HepG2 (cell line): ENCODE measurements around the gene SUZ12. TPM values are rescaled to one million over a fixed set of nuclear protein-coding genes. Genes with fewer than 3 reads are reported as not detected.
A peak's percentile ranks its signal among the peaks of the same experiment; 100 is the strongest.
"Not testable (repeated sequence)": the region's sequence is repeated elsewhere in the genome, so short reads cannot be mapped to it uniquely, and the experiment has no call there.

ENCODE experiments used
- ATAC-seq: fragments of 200-7000 bp; cut with Tn5 transposase; 3 replicates; pipeline ENCODE4 v1.9.1; 2020; ENCODE audit warnings: mild to moderate bottlenecking, moderate library complexity
- BruUV-seq: library from RNA; stranded (reverse); fragments of 400-500 nt; replicated peaks from 2 replicates; lab custom pipeline; 2021; lab: Mats Ljungman, UMichigan
- CTCF ChIA-PET: fragments of 300-600 bp; formaldehyde crosslinking; extraction: SDS; loops from one replicate; lab custom pipeline; 2021; ENCODE audit warnings: low total read pairs, inconsistent platforms, low intra/inter-chr PET ratio; lab: Yijun Ruan, JAX
- POLR2A ChIA-PET: fragments of 350-600 bp; sonication (Branson Sonifier 250); formaldehyde crosslinking; loops from one replicate; lab custom pipeline; 2020; ENCODE audit warnings: antibody characterized with exemption, inconsistent platforms; lab: Yijun Ruan, JAX
- DNase-seq: peaks from one replicate; pipeline ENCODE4 v3.0.0-alpha.2; 2015; ENCODE audit warnings: low spot score
- FAIRE-seq: peaks from 3 replicates; lab custom pipeline; 2011; peaks lifted over from hg19 to GRCh38; lab: Jason Lieb, UNC
- H2AFZ ChIP-seq: one replicate; pipeline ENCODE4 v1.6.1; 2011; ENCODE audit warnings: low read length, inconsistent platforms
- H3K27ac ChIP-seq: fragments of 300-600 bp; 3 replicates; pipeline ENCODE4 v1.8.0; 2011; ENCODE audit warnings: mixed run types, mild to moderate bottlenecking, mixed read lengths, low read length, inconsistent platforms; ENCODE audit not compliant: insufficient read depth; ENCODE audit errors: extremely low read length
- H3K27me3 ChIP-seq, 2 experiments: fragments of 200-600 bp in 1 of 2; 2 replicates in 1 of 2; 3 replicates in 1 of 2; pipeline versions ENCODE4 v1.6.0 to v1.8.0; 2011; ENCODE audit warnings: low read length in 2 of 2, mild to moderate bottlenecking in 2 of 2, moderate library complexity in 2 of 2, inconsistent platforms in 1 of 2; ENCODE audit not compliant: insufficient read depth in 2 of 2, control insufficient read depth in 1 of 2
- H3K36me3 ChIP-seq, 2 experiments: fragments of 200-600 bp in 1 of 2; replicated peaks in 1 of 2; 2 replicates in 1 of 2; 3 replicates in 1 of 2; pipeline versions ENCODE4 v1.5.1 to v1.8.0; 2011; ENCODE audit warnings: low read length in 2 of 2, inconsistent platforms in 1 of 2; ENCODE audit not compliant: insufficient read depth in 2 of 2, control insufficient read depth in 1 of 2
- H3K4me1 ChIP-seq: 2 replicates; pipeline ENCODE4 v1.5.1; 2012; ENCODE audit warnings: low read length, inconsistent platforms; ENCODE audit not compliant: insufficient read depth
- H3K4me2 ChIP-seq: 2 replicates; pipeline ENCODE4 v1.6.0; 2011; ENCODE audit warnings: low read depth, low read length, inconsistent platforms
- H3K4me3 ChIP-seq, 3 experiments: fragments of 200-600 bp in 1 of 3; sonication (generic), shearing (Covaris generic) in 1 of 3; replicated peaks in 1 of 3; 2 replicates each; pipeline ENCODE4 v1.5.1; 2011 to 2016; ENCODE audit warnings: low read length in 3 of 3, inconsistent platforms in 2 of 3, low read depth in 2 of 3, mild to moderate bottlenecking in 2 of 3, control low read depth in 1 of 3, mixed read lengths in 1 of 3; ENCODE audit not compliant: insufficient read depth in 1 of 3
- H3K79me2 ChIP-seq: one replicate; pipeline ENCODE4 v1.6.1; 2011; ENCODE audit warnings: low read length, inconsistent platforms; ENCODE audit not compliant: insufficient read depth
- H3K9ac ChIP-seq: 2 replicates; pipeline ENCODE4 v1.6.0; 2011; ENCODE audit warnings: mild to moderate bottlenecking, low read depth, low read length, inconsistent platforms; ENCODE audit not compliant: insufficient read depth
- H3K9me3 ChIP-seq: 2 replicates; pipeline ENCODE4 v1.5.1; 2012; ENCODE audit warnings: mild to moderate bottlenecking, low read length
- H4K20me1 ChIP-seq: 2 replicates; pipeline ENCODE4 v1.6.0; 2011; ENCODE audit warnings: inconsistent platforms, mild to moderate bottlenecking, low read length, moderate library complexity; ENCODE audit not compliant: insufficient read depth
- CEBPB ChIP-seq: IDR thresholded peaks from 2 replicates; pipeline ENCODE4 v1.6.1; 2011; ENCODE audit warnings: low read depth, low read length, improper control_type of control experiment, borderline replicate concordance
- CEBPG ChIP-seq: IDR thresholded peaks from 2 replicates; pipeline ENCODE4 v1.6.1; 2016
- CENPT ChIP-seq: sonication (generic); formaldehyde crosslinking; IDR thresholded peaks from 2 replicates; pipeline ENCODE4 v1.8.0; 2022; ENCODE audit warnings: low read depth, mild to moderate bottlenecking, moderate library complexity, missing genetic modification reagents
- HOXA3 ChIP-seq: sonication (generic); formaldehyde crosslinking; IDR thresholded peaks from 2 replicates; pipeline ENCODE4 v1.5.0; 2020; ENCODE audit warnings: missing genetic modification reagents
- ZNF121 ChIP-seq: sonication (generic); formaldehyde crosslinking; IDR thresholded peaks from 2 replicates; pipeline ENCODE4 v1.5.0; 2020; ENCODE audit warnings: mild to moderate bottlenecking, missing genetic modification reagents
- WGBS: methylation state at CpG from one replicate; pipeline ENCODE4 v1.1.6; 2017; ENCODE audit warnings: low lambda C conversion rate; 5-methylcytosine and 5-hydroxymethylcytosine counted together
- in situ Hi-C: cut with HindIII; loops from 2 replicates; pipeline ENCODE4 v1.10.0; 2017; ENCODE audit warnings: low pct_unique_long_range_greater_than_20kb; ENCODE audit not compliant: extremely low pct_ligation_motif_present
- intact Hi-C: fragments of 100-400 bp; cut with micrococcal nuclease; formaldehyde crosslinking; loops from one replicate; pipeline ENCODE4 v1.10.0; 2022; ENCODE audit not compliant: unreplicated experiment
- polyA plus RNA-seq, 8 experiments: library from polyadenylated mRNA; depleted of rRNA in 3 of 8; stranded (reverse) in 7 of 8; unstranded in 1 of 8; fragments of >200 nt; fragmentation: Illumina TruSeq in 4 of 8; extraction: Trizol in 4 of 8; gene quantifications; 2 replicates each; pipeline versions ENCODE4 v1.2.1 to v1.2.3, GENCODE V29; 2011 to 2016; ENCODE audit warnings: low read depth in 4 of 8, missing spikeins in 1 of 8, mixed read lengths in 1 of 8; ENCODE audit not compliant: insufficient read depth in 1 of 8
- total RNA-seq, 5 experiments: library from RNA; depleted of rRNA; stranded (reverse); fragments of >200 nt; fragmentation: Illumina TruSeq; extraction: Trizol; gene quantifications; 2 replicates each; pipeline ENCODE4 v1.2.3, GENCODE V29; 2016; ENCODE audit warnings: low read depth in 1 of 5
- TF ChIP-seq, protein P1 (sequence below), 2 experiments: fragments of 450-650 bp in 1 of 2; sonication (generic) in 1 of 2; formaldehyde crosslinking; IDR thresholded peaks; 2 replicates each; pipeline versions ENCODE4 v1.5.0 to v1.8.0; 2020 to 2022; ENCODE audit warnings: mild to moderate bottlenecking in 1 of 2, missing genetic modification reagents in 1 of 2

The SUZ12 gene
- total and polyA plus RNA-seq, 2 of the 13 experiments (the other 11 are each of a cell fraction or from before 2014, with no cell fraction given), result 11.7 to 15.6 TPM

DNA sequence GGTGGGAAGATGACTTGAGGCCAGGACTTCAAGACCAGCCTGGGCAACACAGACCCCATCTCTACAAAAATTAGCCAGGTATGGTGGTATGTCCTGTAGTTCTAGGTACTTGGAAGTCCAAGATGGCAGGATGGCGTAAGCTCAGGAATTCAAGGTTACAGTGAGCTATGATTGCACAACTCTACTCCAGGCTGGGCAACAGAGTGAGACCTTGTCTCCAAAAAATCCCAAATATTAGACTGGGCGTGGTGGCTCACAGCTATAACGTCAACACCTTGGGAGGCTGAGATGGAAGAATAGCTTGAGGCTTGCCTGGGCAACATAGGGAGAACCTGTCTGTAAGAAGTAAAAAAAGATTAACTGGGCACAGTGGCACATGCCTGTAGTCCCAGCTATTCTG, 30.8 kb downstream of the SUZ12 start:
- Histone ChIP-seq H3K27me3 (no peaks in the 10 kb centered on the region), H3K9ac (no peak overlapping the region), H3K4me2 (no peak overlapping the region), H3K36me3 (peaks cover 1 to 16% of the 10 kb centered on the region in 2 experiments; a peak in 4 of 5 replicates), H4K20me1 (no peaks in the 10 kb centered on the region), H3K9me3 (no peaks in the 10 kb centered on the region), H2AFZ (no peak overlapping the region), H3K4me1 (0 out of 2 replicates have a peak, but pooled peaks cover 8% of the 10 kb centered on the region), H3K79me2 (no peaks in the 10 kb centered on the region), H3K4me3 (no peak overlapping the region), H3K27ac (no peak overlapping the region)
- no TSS peak for BruUV-seq
- CTCF ChIA-PET, result no interaction called here
- intact Hi-C loops (no loop called here), in situ Hi-C loops (loop anchor here (25.0 kb wide), 1 partner anchor 105 kb away; the partner anchor contains the start of gene COPRS)
- 89% methylated on average over 3 of the region's 3 CpGs for WGBS
- POLR2A ChIA-PET, result no interaction called here
- no peak for ATAC-seq
- no peak for DNase-seq
- no peak for FAIRE-seq
- TF ChIP-seq ZNF121 (CRISPR knock-in tag) (peak; percentile 79), CEBPG (CRISPR knock-in tag) (peak; percentile 63; the same call in 1 of the 2 replicates), CENPT (no peak), HOXA3 (CRISPR knock-in tag) (0 out of 2 replicates have a peak, but pooled peaks have one; percentile 30), CEBPB (peak; percentile 71; the same call in 1 of the 2 replicates)
- TF ChIP-seq, protein P1, sequence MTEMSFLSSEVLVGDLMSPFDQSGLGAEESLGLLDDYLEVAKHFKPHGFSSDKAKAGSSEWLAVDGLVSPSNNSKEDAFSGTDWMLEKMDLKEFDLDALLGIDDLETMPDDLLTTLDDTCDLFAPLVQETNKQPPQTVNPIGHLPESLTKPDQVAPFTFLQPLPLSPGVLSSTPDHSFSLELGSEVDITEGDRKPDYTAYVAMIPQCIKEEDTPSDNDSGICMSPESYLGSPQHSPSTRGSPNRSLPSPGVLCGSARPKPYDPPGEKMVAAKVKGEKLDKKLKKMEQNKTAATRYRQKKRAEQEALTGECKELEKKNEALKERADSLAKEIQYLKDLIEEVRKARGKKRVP (CRISPR knock-in tag; IDR thresholded peaks at IDR 0.05), result no peak

DNA sequence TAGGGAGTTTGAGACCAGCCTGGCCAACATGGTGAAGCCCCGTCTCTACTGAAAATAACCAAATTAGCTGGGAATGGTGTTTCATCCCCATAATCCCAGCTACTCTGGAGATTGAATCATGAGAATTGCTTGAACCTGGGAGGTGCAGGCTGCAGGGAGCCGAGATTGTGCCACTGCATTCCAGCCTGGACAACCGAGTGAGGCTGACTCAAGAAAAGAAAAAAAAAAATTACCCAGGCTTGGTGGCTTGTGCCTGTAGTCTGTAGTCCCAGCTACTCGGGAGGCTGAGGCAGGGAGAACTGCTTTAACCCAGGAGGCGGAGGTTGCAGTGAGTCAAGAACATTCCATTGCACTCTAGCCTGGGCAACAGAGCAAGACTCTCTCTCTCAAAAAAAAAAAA, 33.6 kb downstream of the SUZ12 start:
- H4K20me1 ChIP-seq, intact Hi-C loops, H3K4me1 ChIP-seq, FAIRE-seq, H3K27ac ChIP-seq, CTCF ChIA-PET, POLR2A ChIA-PET, H2AFZ ChIP-seq, H3K79me2 ChIP-seq, H3K27me3 ChIP-seq, BruUV-seq, H3K9ac ChIP-seq, H3K36me3 ChIP-seq, H3K9me3 ChIP-seq, ATAC-seq, DNase-seq, H3K4me3 ChIP-seq, H3K4me2 ChIP-seq: not testable (repeated sequence)
- 88% methylated on average over 4 of the region's 5 CpGs for WGBS
- in situ Hi-C loops, result loop anchor here (25.0 kb wide), 1 partner anchor 108 kb away; the partner anchor contains the start of gene COPRS

DNA sequence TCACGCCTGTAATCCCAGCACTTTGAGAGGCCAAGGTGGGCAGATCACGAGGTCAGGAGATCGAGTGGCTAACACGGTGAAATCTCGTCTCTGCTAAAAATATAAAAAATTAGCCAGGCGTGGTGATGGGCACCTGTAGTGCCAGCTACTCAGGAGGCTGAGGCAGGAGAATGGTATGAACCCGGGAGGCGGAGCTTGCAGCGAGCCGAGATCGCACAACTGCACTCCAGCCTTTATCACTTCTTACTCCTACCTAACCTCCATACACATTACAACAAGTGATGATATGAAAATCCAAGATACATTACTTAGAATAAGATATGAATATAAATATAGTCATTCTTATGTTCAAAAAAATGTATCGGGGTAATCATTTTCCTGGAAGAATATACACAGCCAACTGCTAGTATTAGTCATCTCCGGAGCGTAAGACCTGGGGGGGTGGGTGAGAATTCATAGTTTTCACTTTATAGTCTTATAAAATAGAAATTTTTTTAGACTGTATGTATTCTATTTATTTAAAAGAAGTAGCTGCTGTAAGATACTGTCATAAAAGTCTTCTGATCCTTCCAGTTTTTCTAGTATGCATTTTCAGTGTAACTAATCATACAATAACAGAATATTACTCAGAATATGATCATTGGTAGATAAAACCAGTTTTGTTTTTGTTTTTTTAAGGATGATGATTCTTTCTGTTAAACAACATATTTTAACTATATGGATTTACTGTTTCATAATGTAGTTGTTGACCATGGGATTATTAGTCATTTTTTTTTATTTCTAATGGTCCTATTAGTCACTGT, 37.7 kb downstream of the SUZ12 start:
- intact Hi-C loops, FAIRE-seq, BruUV-seq, H3K27ac ChIP-seq, H4K20me1 ChIP-seq, H3K27me3 ChIP-seq, H3K4me3 ChIP-seq, ATAC-seq, CTCF ChIA-PET, H3K9ac ChIP-seq, H3K4me1 ChIP-seq, H3K9me3 ChIP-seq, DNase-seq, H3K4me2 ChIP-seq, POLR2A ChIA-PET, H3K79me2 ChIP-seq, H2AFZ ChIP-seq: not testable (repeated sequence)
- WGBS, result 98% methylated on average over 14 of the region's 14 CpGs
- in situ Hi-C loops, result loop anchor here (25.0 kb wide), 1 partner anchor 112 kb away; the partner anchor contains the start of gene COPRS
- peaks cover 2 to 12% of the 10 kb centered on the region in 2 experiments; a peak in 2 of 5 replicates for H3K36me3 ChIP-seq
